Gastrocnemius medialis (tissue), 4 donors: Measurements from ENCODE around the gene DLL4. TPM values are rescaled to one million over a fixed set of nuclear protein-coding genes. Genes with fewer than 3 reads are reported as not detected.

Experiments used
- ATAC-seq, 2 donors: fragments of 150-250 bp; one replicate each; pipeline ENCODE4 v1.9.1; 2016
- DNase-seq, 2 donors: peaks; one replicate each; pipeline ENCODE4 v3.0.0-alpha.2; 2019
- H3K27ac ChIP-seq, 4 donors: fragments of 200-600 bp; sonication (generic); 1 replicate in 1 of 4; 2 replicates in 3 of 4; pipeline ENCODE4 v1.5.1; 2016 to 2018; ENCODE audit warnings: mild to moderate bottlenecking in 2 of 4, moderate library complexity in 1 of 4
- H3K27me3 ChIP-seq, 3 donors: fragments of 200-600 bp; sonication (generic) in 2 of 3; 1 replicate in 1 of 3; 2 replicates in 2 of 3; pipeline versions ENCODE4 v1.5.1 to v1.6.0; 2016 to 2019; ENCODE audit warnings: mild to moderate bottlenecking in 1 of 3, moderate library complexity in 1 of 3
- H3K36me3 ChIP-seq, 2 donors: fragments of 200-600 bp; sonication (generic) in 1 of 2; one replicate each; pipeline ENCODE4 v1.5.1; 2017 to 2018
- H3K4me1 ChIP-seq, 2 donors: fragments of 200-600 bp; sonication (generic) in 1 of 2; one replicate each; pipeline ENCODE4 v1.5.1; 2016 to 2017; ENCODE audit warnings: mild to moderate bottlenecking in 2 of 2
- H3K4me3 ChIP-seq, 4 donors: fragments of 200-600 bp; sonication (generic) in 3 of 4; 1 replicate in 1 of 4; 2 replicates in 3 of 4; pipeline ENCODE4 v1.5.1; 2016 to 2019; ENCODE audit warnings: mild to moderate bottlenecking in 2 of 4
- H3K9me3 ChIP-seq, 3 donors: fragments of 200-600 bp; sonication (generic) in 2 of 3; 1 replicate in 1 of 3; 2 replicates in 2 of 3; pipeline ENCODE4 v1.5.1; 2016 to 2019
- CTCF ChIP-seq, 5 experiments: fragments of 450-650 bp in 3 of 5; fragments of 200-600 bp in 2 of 5; sonication (generic) in 2 of 5; IDR thresholded peaks in 4 of 5; conservative IDR thresholded peaks in 1 of 5; 1 replicate in 4 of 5; 2 replicates in 1 of 5; pipeline ENCODE4 v1.5.1; 2016 to 2019; ENCODE audit warnings: antibody characterized with exemption in 5 of 5, mild to moderate bottlenecking in 3 of 5, moderate library complexity in 3 of 5
- POLR2A ChIP-seq, 2 donors: fragments of 450-650 bp; IDR thresholded peaks; one replicate each; pipeline ENCODE4 v1.6.1; 2017; ENCODE audit warnings: antibody characterized with exemption in 2 of 2, mild to moderate bottlenecking in 2 of 2, moderate library complexity in 2 of 2
- in situ Hi-C, 4 donors: fragments of 200-750 bp; cut with MboI; loops; one replicate each; pipeline versions ENCODE4 v1.15.0 to v1.8.0; 2017; ENCODE audit warnings: low sequenced_read_pairs in 4 of 4
- intact Hi-C: fragments of 100-400 bp; cut with DNase I; formaldehyde crosslinking; loops from one replicate; pipeline ENCODE4 v1.15.1; 2023; ENCODE audit warnings: low total_unique reads
- total RNA-seq, 4 donors: library from RNA; depleted of rRNA; stranded (reverse); fragments of >200 nt; gene quantifications; one replicate each; pipeline versions ENCODE4 v1.1.0 to v1.2.3, GENCODE V29; 2016

DLL4 gene
- total RNA-seq, 4 donors from 2014 or later = 5.9 to 15.7 (median 8.9) TPM

GRCh38 chr15:40909662-40910630, 19.2 kb upstream of the DLL4 start:
- in situ Hi-C loops = loop anchor here (5.0 to 10.0 kb wide), 5 partner anchors 112 to 277 kb away; partner anchors contain the start of gene INO80 (in 1 of the 4)
- peaks cover 24 to 31% of the 10 kb centered on the region in 2 donors for H3K4me1 ChIP-seq
- H3K27ac ChIP-seq = peak overlapping the region; percentile 12 to 51 (median 22)
- no peak for TF ChIP-seq CTCF (IDR thresholded peaks at IDR 0.05 in 4 of 5, conservative IDR thresholded peaks at IDR 0.05 in 1 of 5)
- no peak for TF ChIP-seq POLR2A (IDR thresholded peaks at IDR 0.05)
- no peaks in the 10 kb centered on the region for H3K9me3 ChIP-seq
- no peaks in the 10 kb centered on the region for H3K36me3 ChIP-seq
- DNase-seq (peak; percentile 59 to 88), ATAC-seq (peak; percentile 26 to 46)
- intact Hi-C loops = loop anchor here (5.0 kb wide), 2 partner anchors 92 to 492 kb away; partner anchors contain the start of gene NDUFAF1
- no peaks in the 10 kb centered on the region for H3K27me3 ChIP-seq
- no peak overlapping the region for H3K4me3 ChIP-seq

GRCh38 chr15:40911141-40911540, 18.0 kb upstream of the DLL4 start:
- no peak for TF ChIP-seq POLR2A (IDR thresholded peaks at IDR 0.05)
- H3K27me3 ChIP-seq = no peaks in the 10 kb centered on the region
- DNase-seq (no peak), ATAC-seq (no peak)
- intact Hi-C loops = no loop called here
- in situ Hi-C loops = no loop called here
- H3K36me3 ChIP-seq = no peaks in the 10 kb centered on the region
- H3K4me1 ChIP-seq = peaks cover 24 to 27% of the 10 kb centered on the region in 2 donors
- no peaks in the 10 kb centered on the region for H3K9me3 ChIP-seq
- no peak overlapping the region for H3K27ac ChIP-seq
- H3K4me3 ChIP-seq = no peak overlapping the region

- H3K27me3 ChIP-seq = no peaks in the 10 kb centered on the region
- DNase-seq (no peak), ATAC-seq (no peak)
- in situ Hi-C loops (no loop called here), intact Hi-C loops (no loop called here)
- H3K4me3 ChIP-seq = no peak overlapping the region
- H3K27ac ChIP-seq = no peak overlapping the region
- TF ChIP-seq CTCF (IDR thresholded peaks at IDR 0.05 in 4 of 5, conservative IDR thresholded peaks at IDR 0.05 in 1 of 5) (no peak), POLR2A (IDR thresholded peaks at IDR 0.05) (no peak)
- no peaks in the 10 kb centered on the region for H3K9me3 ChIP-seq
- no peaks in the 10 kb centered on the region for H3K36me3 ChIP-seq
- peaks cover 21 to 23% of the 10 kb centered on the region in 2 donors for H3K4me1 ChIP-seq
Measured at GRCh38 chr15:40911693-40912092, 17.4 kb upstream of the DLL4 start.

GRCh38 chr15:40912478-40912877, 16.7 kb upstream of the DLL4 start:
- DNase-seq (no peak), ATAC-seq (no peak)
- Histone ChIP-seq H3K4me3 (no peak overlapping the region), H3K27me3 (no peaks in the 10 kb centered on the region), H3K9me3 (no peaks in the 10 kb centered on the region), H3K4me1 (peaks cover 13 to 15% of the 10 kb centered on the region in 2 donors), H3K36me3 (no peaks in the 10 kb centered on the region), H3K27ac (no peak overlapping the region)
- intact Hi-C loops = no loop called here
- TF ChIP-seq CTCF (IDR thresholded peaks at IDR 0.05 in 4 of 5, conservative IDR thresholded peaks at IDR 0.05 in 1 of 5) = no peak
- no peak for TF ChIP-seq POLR2A (IDR thresholded peaks at IDR 0.05)
- in situ Hi-C loops = no loop called here

- in situ Hi-C loops = no loop called here
- intact Hi-C loops = no loop called here
- Histone ChIP-seq H3K27ac (peak overlapping the region in 1 of 4 donors; percentile 67), H3K9me3 (no peaks in the 10 kb centered on the region), H3K36me3 (no peaks in the 10 kb centered on the region), H3K4me1 (peaks cover 13 to 14% of the 10 kb centered on the region in 2 donors), H3K27me3 (no peaks in the 10 kb centered on the region), H3K4me3 (no peak overlapping the region)
- ATAC-seq = no peak
- no peak for TF ChIP-seq CTCF (IDR thresholded peaks at IDR 0.05 in 4 of 5, conservative IDR thresholded peaks at IDR 0.05 in 1 of 5)
- TF ChIP-seq POLR2A (IDR thresholded peaks at IDR 0.05) = no peak
- no peak for DNase-seq
Measured at GRCh38 chr15:40914013-40914412, 15.1 kb upstream of the DLL4 start.
